D341Med (cell line): ENCODE results near the gene FBXO21.

Experiments used
- DNase-seq: peaks from one replicate; pipeline ENCODE4 v3.0.0; 2012; ENCODE audit warnings: low spot score

Gene FBXO21

GRCh38 chr12:117139025-117139717, 51.1 kb downstream of the FBXO21 start:
- no peak for DNase-seq

- DNase-seq = no peak
Observed at GRCh38 chr12:117134721-117135120, 55.5 kb downstream of the FBXO21 start.

GRCh38 chr12:117134059-117134458, 56.2 kb downstream of the FBXO21 start:
- DNase-seq = no peak

- no peak for DNase-seq
Observed at GRCh38 chr12:117130801-117131200, 59.5 kb downstream of the FBXO21 start.

- DNase-seq = no peak
Observed at GRCh38 chr12:117129391-117129790, 60.9 kb downstream of the FBXO21 start.

GRCh38 chr12:117127933-117128823, 62.1 kb downstream of the FBXO21 start:
- no peak for DNase-seq

GRCh38 chr12:117126335-117126734, 63.9 kb downstream of the FBXO21 start:
- DNase-seq = no peak

GRCh38 chr12:117125767-117126166, 64.5 kb downstream of the FBXO21 start:
- DNase-seq = no peak

- DNase-seq = peak; percentile 57
Observed at GRCh38 chr12:117125272-117125613, 65.0 kb downstream of the FBXO21 start.

- DNase-seq = no peak
Observed at GRCh38 chr12:117124421-117125271, 65.6 kb downstream of the FBXO21 start.

GRCh38 chr12:117121441-117121840, 68.8 kb downstream of the FBXO21 start:
- no peak for DNase-seq

GRCh38 chr12:117120787-117121186, 69.5 kb downstream of the FBXO21 start:
- peak; percentile 66 for DNase-seq

GRCh38 chr12:117119592-117120198, 70.6 kb downstream of the FBXO21 start:
- peak; percentile 68 for DNase-seq

GRCh38 chr12:117118838-117119591, 71.3 kb downstream of the FBXO21 start:
- DNase-seq = no peak

GRCh38 chr12:117114784-117115183, 75.5 kb downstream of the FBXO21 start:
- no peak for DNase-seq

- DNase-seq = no peak
Observed at GRCh38 chr12:117113231-117113630, 77.0 kb downstream of the FBXO21 start.

GRCh38 chr12:117111821-117112595, 78.3 kb downstream of the FBXO21 start:
- no peak for DNase-seq

GRCh38 chr12:117111386-117111785, 78.9 kb downstream of the FBXO21 start:
- no peak for DNase-seq

- no peak for DNase-seq
Observed at GRCh38 chr12:117109943-117110635, 80.2 kb downstream of the FBXO21 start.

GRCh38 chr12:117105902-117106301, 84.4 kb downstream of the FBXO21 start:
- DNase-seq = no peak
